Gastroesophageal sphincter (tissue), 3 donors: Measurements from ENCODE around the gene ERO1A.

Source experiments
- CTCF ChIP-seq, 4 experiments: fragments of 200-600 bp in 2 of 4; fragments of 450-650 bp in 2 of 4; sonication (generic) in 1 of 4; IDR thresholded peaks; one replicate each; pipeline ENCODE4 v1.5.1; 2017 to 2019; ENCODE audit warnings: antibody characterized with exemption in 4 of 4, mild to moderate bottlenecking in 2 of 4, moderate library complexity in 2 of 4
- POLR2A ChIP-seq, 2 donors: fragments of 450-650 bp; IDR thresholded peaks; one replicate each; pipeline ENCODE4 v1.6.1; 2017; ENCODE audit warnings: antibody characterized with exemption in 2 of 2, mild to moderate bottlenecking in 2 of 2, moderate library complexity in 1 of 2
- POLR2AphosphoS5 ChIP-seq: sonication (generic); formaldehyde crosslinking; IDR thresholded peaks from one replicate; pipeline ENCODE4 v1.6.1; 2017; ENCODE audit warnings: antibody characterized with exemption

- TF ChIP-seq POLR2A (IDR thresholded peaks at IDR 0.05) (no peak), CTCF (IDR thresholded peaks at IDR 0.05) (no peak), POLR2AphosphoS5 (no peak)
Measured at GRCh38 chr14:52598568-52598967, 96.8 kb downstream of the ERO1A start.
